B cell (primary cell): ENCODE measurements around the gene LDLRAD3. TPM values are rescaled to one million over a fixed set of nuclear protein-coding genes. Genes with fewer than 3 reads are reported as not detected.

Experiments
- ATAC-seq: fragments of 200-7000 bp; cut with Tn5 transposase; one replicate; pipeline ENCODE4 v1.10.0; 2021; ENCODE audit warnings: low read depth, mild to moderate bottlenecking, moderate number of reproducible peaks, moderate library complexity
- CTCF ChIA-PET: fragments of 350-600 bp; sonication (Branson Sonifier 250); formaldehyde crosslinking; loops from one replicate; lab custom pipeline; 2021; ENCODE audit warnings: antibody characterized with exemption, inconsistent platforms; lab: Charles Lee
- POLR2A ChIA-PET: fragments of 350-600 bp; sonication (Branson Sonifier 250); formaldehyde crosslinking; loops from one replicate; lab custom pipeline; 2021; ENCODE audit warnings: antibody characterized with exemption; lab: Charles Lee
- DNase-seq: peaks from one replicate; pipeline ENCODE4 v3.0.0; 2013
- H2AFZ ChIP-seq: 2 replicates; pipeline ENCODE4 v1.6.1; 2012; ENCODE audit warnings: mild to moderate bottlenecking, low read depth, low read length; ENCODE audit not compliant: insufficient read depth, poor library complexity, severe bottlenecking
- H3K27ac ChIP-seq, 2 donors: 1 replicate in 1 of 2; 2 replicates in 1 of 2; pipeline ENCODE4 v1.5.1; 2012 to 2013; ENCODE audit warnings: low read length in 2 of 2, mild to moderate bottlenecking in 2 of 2, moderate library complexity in 1 of 2
- H3K27me3 ChIP-seq, 4 experiments: fragments of 200-600 bp in 1 of 4; sonication (generic) in 1 of 4; replicated peaks in 1 of 4; 1 replicate in 2 of 4; 2 replicates in 2 of 4; pipeline versions ENCODE4 v1.6.1 to v1.7.0; 2013 to 2016; ENCODE audit warnings: low read length in 3 of 4, mild to moderate bottlenecking in 2 of 4, mixed read lengths in 1 of 4, moderate library complexity in 1 of 4; ENCODE audit not compliant: insufficient read depth in 4 of 4, control insufficient read depth in 3 of 4; ENCODE audit errors: control extremely low read depth in 1 of 4
- H3K36me3 ChIP-seq, 2 experiments: replicated peaks in 1 of 2; 1 replicate in 1 of 2; 2 replicates in 1 of 2; pipeline versions ENCODE4 v1.6.1 to v1.7.1; 2013; ENCODE audit warnings: low read length in 1 of 2; ENCODE audit not compliant: insufficient read depth in 2 of 2, control insufficient read depth in 1 of 2; ENCODE audit errors: control extremely low read depth in 1 of 2, extremely low read depth in 1 of 2
- H3K4me1 ChIP-seq, 2 donors: fragments of 200-600 bp in 1 of 2; sonication (generic) in 1 of 2; 1 replicate in 1 of 2; 2 replicates in 1 of 2; pipeline versions ENCODE4 v1.5.1 to v1.6.1; 2013 to 2017; ENCODE audit warnings: low read length in 2 of 2; ENCODE audit not compliant: control insufficient read depth in 2 of 2, insufficient read depth in 2 of 2
- H3K4me2 ChIP-seq: replicated peaks from 2 replicates; pipeline ENCODE3; 2012; ENCODE audit warnings: mild to moderate bottlenecking, low read depth, low read length; ENCODE audit not compliant: poor library complexity, severe bottlenecking
- H3K4me3 ChIP-seq, 5 experiments: fragments of 200-600 bp in 1 of 5; sonication (generic) in 1 of 5; 1 replicate in 3 of 5; 2 replicates in 2 of 5; pipeline versions ENCODE4 v1.5.1 to v1.7.0; 2011 to 2016; ENCODE audit warnings: low read length in 4 of 5, mild to moderate bottlenecking in 4 of 5, low read depth in 2 of 5, control low read depth in 1 of 5, moderate library complexity in 1 of 5; ENCODE audit not compliant: insufficient read depth in 1 of 5; ENCODE audit errors: control extremely low read depth in 1 of 5, extremely low read depth in 1 of 5
- H3K79me2 ChIP-seq: fragments of 200-600 bp; sonication (generic); one replicate; pipeline ENCODE4 v1.6.0; 2016; ENCODE audit warnings: low read length; ENCODE audit not compliant: control insufficient read depth, insufficient read depth
- H3K9ac ChIP-seq: fragments of 200-600 bp; sonication (generic); 2 replicates; pipeline ENCODE4 v1.6.1; 2017; ENCODE audit warnings: mild to moderate bottlenecking, low read length, moderate library complexity
- H3K9me3 ChIP-seq, 3 donors: one replicate each; pipeline versions ENCODE4 v1.6.1 to v1.7.1; 2013; ENCODE audit warnings: low read length in 2 of 3; ENCODE audit not compliant: control insufficient read depth in 2 of 3, insufficient read depth in 1 of 3; ENCODE audit errors: control extremely low read depth in 1 of 3
- H4K20me1 ChIP-seq: 2 replicates; pipeline ENCODE4 v1.6.0; 2012; ENCODE audit warnings: mild to moderate bottlenecking, low read length; ENCODE audit not compliant: insufficient read depth, control insufficient read depth, poor library complexity, severe bottlenecking
- H3K27ac Mint-ChIP-seq: one replicate; pipeline ENCODE4 v1.8.0; 2021; ENCODE audit warnings: mixed read lengths
- H3K27me3 Mint-ChIP-seq: one replicate; pipeline ENCODE4 v1.8.0; 2021; ENCODE audit warnings: mixed read lengths
- H3K4me1 Mint-ChIP-seq: one replicate; pipeline ENCODE4 v1.8.0; 2021; ENCODE audit warnings: mixed read lengths
- H3K4me3 Mint-ChIP-seq: one replicate; pipeline ENCODE4 v1.8.0; 2021; ENCODE audit warnings: mixed read lengths
- H3K9me3 Mint-ChIP-seq: one replicate; pipeline ENCODE4 v1.8.0; 2022; ENCODE audit warnings: mixed read lengths; ENCODE audit not compliant: insufficient read depth
- EZH2 ChIP-seq: IDR thresholded peaks from 2 replicates; pipeline ENCODE4 v1.6.1; 2012; ENCODE audit warnings: borderline replicate concordance, low read depth, mild to moderate bottlenecking, moderate library complexity, low read length; ENCODE audit not compliant: insufficient read depth, poor library complexity, severe bottlenecking
- whole genome bisulfite sequencing: methylation state at CpG from one replicate; pipeline ENCODE4 v1.1.5; 2013; ENCODE audit warnings: missing lambda C conversion rate; ENCODE audit not compliant: insufficient coverage; 5-methylcytosine and 5-hydroxymethylcytosine counted together
- intact Hi-C: fragments of 100-400 bp; cut with micrococcal nuclease; formaldehyde crosslinking; loops from one replicate; pipeline ENCODE4 v1.10.0; 2022
- polyA plus RNA-seq: library from polyadenylated mRNA; depleted of rRNA; stranded (reverse); fragments of >200 nt; gene quantifications from 2 replicates; pipeline ENCODE4 v1.2.3, GENCODE V29; 2012
- total RNA-seq, 2 donors: library from RNA; stranded (reverse); fragments of 120-200 nt in 1 of 2; gene quantifications; 1 replicate in 1 of 2; 2 replicates in 1 of 2; pipeline versions ENCODE4 v1.2.3 to v1.2.4, GENCODE V29; 2013 to 2022
- TF ChIP-seq, protein P1 (sequence below): fragments of 200-600 bp; IDR thresholded peaks from one replicate; pipeline ENCODE4 v1.8.0; 2022; ENCODE audit warnings: antibody characterized with exemption, mild to moderate bottlenecking

LDLRAD3 gene
- total and polyA plus RNA-seq, 2 donors (not counting 1 experiment from before 2014, with no cell fraction given), result 0.01 TPM; not detected in 1

DNA sequence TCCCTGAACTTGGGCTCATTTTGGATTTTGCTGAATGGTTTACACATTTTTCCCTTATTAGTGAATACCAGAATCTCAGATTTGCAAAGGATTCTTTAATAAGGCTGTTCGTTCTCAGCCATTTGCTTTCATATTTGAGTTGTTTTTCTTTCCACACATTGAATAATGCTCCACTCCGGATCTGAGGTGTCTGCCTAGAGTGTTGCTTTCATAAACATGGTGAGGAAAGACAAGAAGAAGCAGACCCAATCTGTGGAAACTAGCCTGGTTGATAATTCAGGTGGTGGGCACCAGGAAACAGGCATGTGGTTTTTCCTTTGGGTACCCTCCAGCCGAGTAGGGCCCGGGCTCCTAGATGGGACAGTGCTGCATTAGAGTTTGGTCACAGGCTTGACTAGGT is 35.0 kb downstream of the LDLRAD3 start:
- Histone ChIP-seq H3K4me3 (no peak overlapping the region), H4K20me1 (no peaks in the 10 kb centered on the region), H3K9ac (no peak overlapping the region), H3K79me2 (no peaks in the 10 kb centered on the region), H3K27ac (no peak overlapping the region), H3K27me3 (no peaks in the 10 kb centered on the region), H2AFZ (no peak overlapping the region), H3K36me3 (no peaks in the 10 kb centered on the region), H3K4me2 (no peak overlapping the region), H3K9me3 (no peaks in the 10 kb centered on the region), H3K4me1 (no peaks in the 10 kb centered on the region)
- no peaks in the 10 kb centered on the region for H3K9me3 Mint-ChIP-seq
- peaks cover 12% of the 10 kb centered on the region for H3K27me3 Mint-ChIP-seq
- no peak for ATAC-seq
- intact Hi-C loops, result no loop called here
- TF ChIP-seq, protein P1, sequence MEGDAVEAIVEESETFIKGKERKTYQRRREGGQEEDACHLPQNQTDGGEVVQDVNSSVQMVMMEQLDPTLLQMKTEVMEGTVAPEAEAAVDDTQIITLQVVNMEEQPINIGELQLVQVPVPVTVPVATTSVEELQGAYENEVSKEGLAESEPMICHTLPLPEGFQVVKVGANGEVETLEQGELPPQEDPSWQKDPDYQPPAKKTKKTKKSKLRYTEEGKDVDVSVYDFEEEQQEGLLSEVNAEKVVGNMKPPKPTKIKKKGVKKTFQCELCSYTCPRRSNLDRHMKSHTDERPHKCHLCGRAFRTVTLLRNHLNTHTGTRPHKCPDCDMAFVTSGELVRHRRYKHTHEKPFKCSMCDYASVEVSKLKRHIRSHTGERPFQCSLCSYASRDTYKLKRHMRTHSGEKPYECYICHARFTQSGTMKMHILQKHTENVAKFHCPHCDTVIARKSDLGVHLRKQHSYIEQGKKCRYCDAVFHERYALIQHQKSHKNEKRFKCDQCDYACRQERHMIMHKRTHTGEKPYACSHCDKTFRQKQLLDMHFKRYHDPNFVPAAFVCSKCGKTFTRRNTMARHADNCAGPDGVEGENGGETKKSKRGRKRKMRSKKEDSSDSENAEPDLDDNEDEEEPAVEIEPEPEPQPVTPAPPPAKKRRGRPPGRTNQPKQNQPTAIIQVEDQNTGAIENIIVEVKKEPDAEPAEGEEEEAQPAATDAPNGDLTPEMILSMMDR, result no peak
- H3K27ac Mint-ChIP-seq, result no peak overlapping the region
- no peak overlapping the region for H3K4me3 Mint-ChIP-seq
- DNase-seq, result no peak
- ChIA-PET POLR2A (no interaction called here), CTCF (no interaction called here)
- 100% methylated on average over 2 of the region's 4 CpGs for WGBS
- H3K4me1 Mint-ChIP-seq, result no peaks in the 10 kb centered on the region

DNA sequence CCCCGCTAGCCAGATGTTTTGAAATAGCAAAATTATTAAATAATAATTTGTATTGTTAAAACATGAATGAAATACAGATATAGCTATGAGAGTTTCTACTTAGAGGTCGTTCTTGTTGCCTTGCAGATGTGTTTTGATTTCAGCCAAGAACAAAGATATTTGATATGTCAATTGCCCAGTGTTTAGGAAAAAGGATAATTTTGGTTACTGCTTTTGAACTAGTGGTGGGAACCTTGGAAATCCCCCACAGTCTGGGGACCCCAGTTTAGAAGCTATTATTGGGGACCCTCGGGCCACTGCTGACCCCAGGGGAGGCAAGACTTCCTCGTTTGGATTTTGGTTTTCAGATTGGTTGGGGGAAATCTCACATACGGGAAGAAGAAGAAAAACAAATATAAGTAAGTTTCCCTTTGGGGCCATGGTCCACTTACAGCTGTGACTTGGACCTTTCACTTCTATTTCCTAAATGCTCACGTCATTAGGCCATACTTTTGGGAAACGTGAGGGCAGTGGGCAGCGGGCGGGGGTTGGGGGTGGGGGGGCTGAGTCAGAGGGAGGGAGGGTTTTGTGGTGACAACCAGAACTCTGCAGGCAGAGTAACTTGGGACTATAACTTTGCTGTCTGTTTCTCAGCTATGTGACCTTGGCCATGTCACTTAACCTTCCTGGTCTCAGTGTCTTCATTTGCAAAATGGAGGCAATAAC is 37.0 kb downstream of the LDLRAD3 start:
- Mint-ChIP-seq H3K27me3 (peaks cover 11% of the 10 kb centered on the region), H3K27ac (no peak overlapping the region), H3K4me1 (no peaks in the 10 kb centered on the region), H3K4me3 (no peak overlapping the region), H3K9me3 (no peaks in the 10 kb centered on the region)
- Histone ChIP-seq H3K79me2 (no peaks in the 10 kb centered on the region), H3K9ac (no peak overlapping the region), H3K27ac (no peak overlapping the region), H4K20me1 (no peaks in the 10 kb centered on the region), H3K27me3 (peaks cover 0 to 3% (median 0%) of the 10 kb centered on the region in 4 experiments), H3K36me3 (no peaks in the 10 kb centered on the region), H2AFZ (no peak overlapping the region), H3K4me1 (no peaks in the 10 kb centered on the region), H3K4me3 (no peak overlapping the region), H3K9me3 (no peaks in the 10 kb centered on the region), H3K4me2 (no peak overlapping the region)
- intact Hi-C loops, result no loop called here
- DNase-seq (no peak), ATAC-seq (no peak)
- ChIA-PET POLR2A (no interaction called here), CTCF (no interaction called here)
- TF ChIP-seq, protein P1, result no peak
- no peak for TF ChIP-seq EZH2
- WGBS, result 68% methylated on average over 4 of the region's 9 CpGs
